Ovary (tissue), 9 donors: ENCODE measurements around the gene CLDN17. TPM values are rescaled to one million over a fixed set of nuclear protein-coding genes. Genes with fewer than 3 reads are reported as not detected.

ENCODE experiments used
- DNase-seq, 5 donors: peaks; one replicate each; pipeline ENCODE4 v3.0.0-alpha.2; 2019 to 2020
- H3K27ac ChIP-seq, 2 donors: fragments of 200-600 bp; one replicate each; pipeline versions ENCODE4 v1.5.1 to v1.8.0; 2019 to 2022
- H3K27me3 ChIP-seq: fragments of 200-600 bp; one replicate; pipeline ENCODE4 v1.8.0; 2022
- H3K36me3 ChIP-seq: fragments of 200-600 bp; sonication (generic); one replicate; pipeline ENCODE4 v1.5.1; 2019
- H3K4me1 ChIP-seq: one replicate; pipeline ENCODE4 v1.8.1; 2013; ENCODE audit warnings: mild to moderate bottlenecking, moderate library complexity; ENCODE audit not compliant: insufficient read depth
- H3K4me3 ChIP-seq: fragments of 200-600 bp; sonication (generic); one replicate; pipeline ENCODE4 v1.5.1; 2017
- H3K9me3 ChIP-seq, 2 donors: fragments of 200-600 bp in 1 of 2; sonication (generic) in 1 of 2; one replicate each; pipeline versions ENCODE4 v1.5.1 to v1.8.1; 2013 to 2019; ENCODE audit warnings: mild to moderate bottlenecking in 1 of 2, moderate library complexity in 1 of 2
- EP300 ChIP-seq: sonication (generic); formaldehyde crosslinking; IDR thresholded peaks from one replicate; pipeline ENCODE4 v1.6.1; 2017; ENCODE audit warnings: antibody characterized with exemption
- POLR2A ChIP-seq: fragments of 450-650 bp; IDR thresholded peaks from one replicate; pipeline ENCODE4 v1.6.1; 2017; ENCODE audit warnings: antibody characterized with exemption, mild to moderate bottlenecking, moderate library complexity
- WGBS, 3 donors: extraction: QIAGEN DNeasy Blood & Tissue Kit in 1 of 3; methylation state at CpG; one replicate each; pipeline versions ENCODE4 v1.1.5 to v1.1.7; 2013 to 2017; 5-methylcytosine and 5-hydroxymethylcytosine counted together
- intact Hi-C, 4 donors: fragments of 100-400 bp; cut with DNase I; formaldehyde crosslinking; loops; one replicate each; pipeline versions ENCODE4 v1.11.0 to v1.15.1; 2022 to 2023
- polyA plus RNA-seq, 2 donors: library from polyadenylated mRNA; stranded (reverse); fragments of 200-250 nt in 1 of 2; fragments of 350-450 nt in 1 of 2; fragmentation: Illumina TruSeq in 1 of 2; extraction: RNeasy Lipid Tissue Mini Kit (QIAGEN cat#74804) in 1 of 2; gene quantifications; one replicate each; pipeline ENCODE4 v1.2.3, GENCODE V29; 2013 to 2014
- total RNA-seq, 7 donors: library from RNA; depleted of rRNA in 2 of 7; stranded (reverse); fragments of >200 nt in 2 of 7; fragmentation: NEBNext Ultra II Directional in 3 of 7; extraction: Animal tissue kit (Norgen Biotek cat#: 25700) in 3 of 7; gene quantifications; one replicate each; pipeline versions ENCODE4 v1.1.0 to v1.2.4, GENCODE V29; 2016 to 2023
- TF ChIP-seq, protein P1 (sequence below), 3 donors: fragments of 450-650 bp in 2 of 3; fragments of 200-600 bp in 1 of 3; IDR thresholded peaks; one replicate each; pipeline versions ENCODE4 v1.5.1 to v1.8.0; 2016 to 2022; ENCODE audit warnings: antibody characterized with exemption in 3 of 3, mild to moderate bottlenecking in 1 of 3
- donor health status: DM: no; HTN: no; CAD: no; lungs with moderate emphysema.
- donor health status: DM: no; HTN: no; CAD: no.
- donor health status: Bipolar disorder and iron deficiency.
- donor health status: DM: yes; HTN: yes; CAD: no.
- donor health status: DM: no; HTN: no; CAD: no.
- donor health status: DM: yes; HTN: yes; CAD: no.

Gene CLDN17
- total and polyA plus RNA-seq, 9 donors = not detected

- H3K4me3 ChIP-seq = no peak overlapping the region
- intact Hi-C loops = loop anchor here in 1 of 4 donors (10.0 kb wide), 1 partner anchor 58 kb away; no protein-coding TSS in a partner anchor
- H3K27me3 ChIP-seq = no peaks in the 10 kb centered on the region
- no peaks in the 10 kb centered on the region for H3K9me3 ChIP-seq
- no peak overlapping the region for H3K27ac ChIP-seq
- TF ChIP-seq, protein P1, sequence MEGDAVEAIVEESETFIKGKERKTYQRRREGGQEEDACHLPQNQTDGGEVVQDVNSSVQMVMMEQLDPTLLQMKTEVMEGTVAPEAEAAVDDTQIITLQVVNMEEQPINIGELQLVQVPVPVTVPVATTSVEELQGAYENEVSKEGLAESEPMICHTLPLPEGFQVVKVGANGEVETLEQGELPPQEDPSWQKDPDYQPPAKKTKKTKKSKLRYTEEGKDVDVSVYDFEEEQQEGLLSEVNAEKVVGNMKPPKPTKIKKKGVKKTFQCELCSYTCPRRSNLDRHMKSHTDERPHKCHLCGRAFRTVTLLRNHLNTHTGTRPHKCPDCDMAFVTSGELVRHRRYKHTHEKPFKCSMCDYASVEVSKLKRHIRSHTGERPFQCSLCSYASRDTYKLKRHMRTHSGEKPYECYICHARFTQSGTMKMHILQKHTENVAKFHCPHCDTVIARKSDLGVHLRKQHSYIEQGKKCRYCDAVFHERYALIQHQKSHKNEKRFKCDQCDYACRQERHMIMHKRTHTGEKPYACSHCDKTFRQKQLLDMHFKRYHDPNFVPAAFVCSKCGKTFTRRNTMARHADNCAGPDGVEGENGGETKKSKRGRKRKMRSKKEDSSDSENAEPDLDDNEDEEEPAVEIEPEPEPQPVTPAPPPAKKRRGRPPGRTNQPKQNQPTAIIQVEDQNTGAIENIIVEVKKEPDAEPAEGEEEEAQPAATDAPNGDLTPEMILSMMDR (IDR thresholded peaks at IDR 0.05) = no peak
- TF ChIP-seq EP300 (no peak), POLR2A (no peak)
- no peak for DNase-seq
- no peaks in the 10 kb centered on the region for H3K36me3 ChIP-seq
- H3K4me1 ChIP-seq = no peaks in the 10 kb centered on the region
- WGBS, 3 donors = 74 to 82% (median 74%) methylated on average over 16 of the region's 16 CpGs
Observed at GRCh38 chr21:30146558-30147282, 19.9 kb downstream of the CLDN17 start.

DNA sequence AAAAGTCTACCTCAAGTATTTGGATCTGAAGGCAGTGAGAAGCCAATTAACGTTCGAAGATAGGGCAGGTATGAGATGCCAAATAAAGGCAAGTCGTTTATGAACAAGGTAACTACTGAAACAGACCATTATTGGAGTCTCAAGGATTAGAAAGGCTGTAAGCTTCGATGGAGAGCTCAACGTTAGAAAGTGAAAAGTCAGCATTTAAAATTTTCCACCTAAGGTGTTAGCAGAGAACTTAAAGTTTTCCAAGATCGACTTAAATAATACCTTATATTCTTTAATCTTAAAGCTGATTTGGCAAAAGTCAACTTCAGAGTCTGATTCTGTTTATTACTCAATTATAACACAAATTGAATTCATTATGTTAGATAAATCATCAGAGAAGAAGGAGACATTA, 28.1 kb downstream of the CLDN17 start:
- TF ChIP-seq, protein P1 (IDR thresholded peaks at IDR 0.05) = no peak
- TF ChIP-seq POLR2A (no peak), EP300 (no peak)
- no peaks in the 10 kb centered on the region for H3K36me3 ChIP-seq
- H3K4me1 ChIP-seq = no peaks in the 10 kb centered on the region
- no peak for DNase-seq
- no peak overlapping the region for H3K4me3 ChIP-seq
- no peak overlapping the region for H3K27ac ChIP-seq
- H3K27me3 ChIP-seq = no peaks in the 10 kb centered on the region
- no peaks in the 10 kb centered on the region for H3K9me3 ChIP-seq
- intact Hi-C loops = no loop called here
- WGBS, 3 donors = 76 to 83% (median 82%) methylated on average over 6 of the region's 6 CpGs

GRCh38 chr21:30129246-30129645, 37.4 kb downstream of the CLDN17 start:
- intact Hi-C loops = no loop called here
- Histone ChIP-seq H3K4me1 (no peaks in the 10 kb centered on the region), H3K27ac (no peak overlapping the region), H3K4me3 (no peak overlapping the region), H3K9me3 (no peaks in the 10 kb centered on the region), H3K27me3 (no peaks in the 10 kb centered on the region), H3K36me3 (no peaks in the 10 kb centered on the region)
- DNase-seq = no peak
- WGBS, 3 donors = 92 to 96% (median 94%) methylated on average over 18 of the region's 18 CpGs
- TF ChIP-seq POLR2A (no peak), EP300 (no peak)
- TF ChIP-seq, protein P1 (IDR thresholded peaks at IDR 0.05) = no peak

GRCh38 chr21:30126576-30126975, 40.0 kb downstream of the CLDN17 start:
- H3K27me3 ChIP-seq = no peaks in the 10 kb centered on the region
- no peak for DNase-seq
- TF ChIP-seq, protein P1 (IDR thresholded peaks at IDR 0.05) = no peak
- TF ChIP-seq EP300 (no peak), POLR2A (no peak)
- no peaks in the 10 kb centered on the region for H3K9me3 ChIP-seq
- no peak overlapping the region for H3K4me3 ChIP-seq
- H3K27ac ChIP-seq = no peak overlapping the region
- intact Hi-C loops = no loop called here
- H3K36me3 ChIP-seq = no peaks in the 10 kb centered on the region
- H3K4me1 ChIP-seq = no peaks in the 10 kb centered on the region
